Gastroesophageal sphincter (tissue), 3 donors: Measurements from ENCODE around the gene PCDH12.

ENCODE experiments used
- POLR2A ChIP-seq, 2 donors: fragments of 450-650 bp; IDR thresholded peaks; one replicate each; pipeline ENCODE4 v1.6.1; 2017; ENCODE audit warnings: antibody characterized with exemption in 2 of 2, mild to moderate bottlenecking in 2 of 2, moderate library complexity in 1 of 2
- POLR2AphosphoS5 ChIP-seq: sonication (generic); formaldehyde crosslinking; IDR thresholded peaks from one replicate; pipeline ENCODE4 v1.6.1; 2017; ENCODE audit warnings: antibody characterized with exemption
- TF ChIP-seq, protein P1 (sequence below), 4 experiments: fragments of 200-600 bp in 2 of 4; fragments of 450-650 bp in 2 of 4; sonication (generic) in 1 of 4; IDR thresholded peaks; one replicate each; pipeline ENCODE4 v1.5.1; 2017 to 2019; ENCODE audit warnings: antibody characterized with exemption in 4 of 4, mild to moderate bottlenecking in 2 of 4, moderate library complexity in 2 of 4

DNA sequence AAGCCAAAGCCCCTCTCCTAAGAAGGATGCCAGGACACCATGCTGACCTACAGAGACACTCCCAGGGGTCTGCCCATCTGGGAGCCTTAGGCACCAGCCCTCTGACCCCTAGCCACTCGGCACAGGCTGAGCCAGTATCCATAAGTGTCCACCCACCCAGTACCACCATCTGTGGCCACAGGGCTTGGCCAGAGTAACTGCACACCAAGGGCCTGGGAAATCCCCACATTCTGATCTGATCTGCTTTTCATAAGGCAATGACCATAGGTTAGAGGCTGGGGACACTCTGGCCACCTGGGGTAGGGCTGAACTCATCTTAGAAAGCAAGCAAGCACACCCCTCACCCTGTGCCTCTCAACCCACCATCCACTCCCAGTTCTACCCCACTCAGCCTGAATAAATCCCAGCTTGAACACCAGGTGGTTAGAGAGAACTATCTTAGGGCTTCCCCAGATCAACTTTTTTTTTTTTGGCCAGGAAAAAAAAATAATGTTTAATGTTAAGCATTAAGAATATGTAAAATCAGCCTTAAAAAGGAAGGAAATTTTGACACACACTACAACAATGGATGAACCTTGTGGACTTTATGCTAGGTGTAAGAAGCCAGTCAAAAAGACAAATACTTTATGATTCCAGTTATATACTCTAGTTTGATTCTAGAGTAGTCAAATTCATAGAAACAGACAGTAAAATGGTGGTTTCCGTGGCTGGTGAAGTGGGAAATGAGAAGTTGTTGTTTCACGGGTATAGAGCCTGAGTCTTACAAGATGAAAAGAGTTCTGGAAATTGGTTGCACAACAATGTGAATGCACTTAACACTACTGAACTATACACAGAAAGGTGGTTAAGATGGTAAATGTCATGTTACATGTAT is 48.6 kb upstream of the PCDH12 start:
- TF ChIP-seq, protein P1, sequence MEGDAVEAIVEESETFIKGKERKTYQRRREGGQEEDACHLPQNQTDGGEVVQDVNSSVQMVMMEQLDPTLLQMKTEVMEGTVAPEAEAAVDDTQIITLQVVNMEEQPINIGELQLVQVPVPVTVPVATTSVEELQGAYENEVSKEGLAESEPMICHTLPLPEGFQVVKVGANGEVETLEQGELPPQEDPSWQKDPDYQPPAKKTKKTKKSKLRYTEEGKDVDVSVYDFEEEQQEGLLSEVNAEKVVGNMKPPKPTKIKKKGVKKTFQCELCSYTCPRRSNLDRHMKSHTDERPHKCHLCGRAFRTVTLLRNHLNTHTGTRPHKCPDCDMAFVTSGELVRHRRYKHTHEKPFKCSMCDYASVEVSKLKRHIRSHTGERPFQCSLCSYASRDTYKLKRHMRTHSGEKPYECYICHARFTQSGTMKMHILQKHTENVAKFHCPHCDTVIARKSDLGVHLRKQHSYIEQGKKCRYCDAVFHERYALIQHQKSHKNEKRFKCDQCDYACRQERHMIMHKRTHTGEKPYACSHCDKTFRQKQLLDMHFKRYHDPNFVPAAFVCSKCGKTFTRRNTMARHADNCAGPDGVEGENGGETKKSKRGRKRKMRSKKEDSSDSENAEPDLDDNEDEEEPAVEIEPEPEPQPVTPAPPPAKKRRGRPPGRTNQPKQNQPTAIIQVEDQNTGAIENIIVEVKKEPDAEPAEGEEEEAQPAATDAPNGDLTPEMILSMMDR (IDR thresholded peaks at IDR 0.05), result no peak
- TF ChIP-seq POLR2AphosphoS5, result no peak
- TF ChIP-seq POLR2A (IDR thresholded peaks at IDR 0.05), result no peak
